Astrocyte (in vitro differentiated cells and primary cell): ENCODE measurements around the gene ZNF385B. TPM values are rescaled to one million over a fixed set of nuclear protein-coding genes. Genes with fewer than 3 reads are reported as not detected.

Source experiments
- DNase-seq: peaks from one replicate; pipeline ENCODE4 v3.0.0-alpha.2; 2010; ENCODE audit warnings: low read depth
- FAIRE-seq: peaks from 2 replicates; lab custom pipeline; 2011; peaks lifted over from hg19 to GRCh38; lab: Jason Lieb, UNC
- H2AFZ ChIP-seq: 2 replicates; pipeline ENCODE4 v1.6.0; 2012; ENCODE audit warnings: low read depth, low read length, inconsistent platforms
- H3K27ac ChIP-seq: 2 replicates; pipeline ENCODE4 v1.5.1; 2011; ENCODE audit warnings: low read depth, low read length, inconsistent platforms
- H3K27me3 ChIP-seq: 2 replicates; pipeline ENCODE4 v1.6.0; 2011; ENCODE audit warnings: low read length, inconsistent platforms; ENCODE audit not compliant: insufficient read depth
- H3K36me3 ChIP-seq: 2 replicates; pipeline ENCODE4 v1.5.1; 2011; ENCODE audit warnings: low read length, inconsistent platforms; ENCODE audit not compliant: insufficient read depth
- H3K4me1 ChIP-seq: 2 replicates; pipeline ENCODE4 v1.5.1; 2011; ENCODE audit warnings: low read length, inconsistent platforms; ENCODE audit not compliant: insufficient read depth
- H3K4me2 ChIP-seq: 2 replicates; pipeline ENCODE4 v1.6.0; 2012; ENCODE audit warnings: low read length, inconsistent platforms
- H3K4me3 ChIP-seq: 2 replicates; pipeline ENCODE4 v1.5.1; 2011; ENCODE audit warnings: low read depth, mild to moderate bottlenecking, low read length, inconsistent platforms; ENCODE audit not compliant: insufficient read depth
- H3K79me2 ChIP-seq: 2 replicates; pipeline ENCODE4 v1.6.0; 2012; ENCODE audit warnings: mild to moderate bottlenecking, low read length, inconsistent platforms; ENCODE audit not compliant: insufficient read depth
- H3K9ac ChIP-seq: 2 replicates; pipeline ENCODE4 v1.6.0; 2012; ENCODE audit warnings: mild to moderate bottlenecking, low read length, inconsistent platforms
- H3K9me3 ChIP-seq: 2 replicates; pipeline ENCODE4 v1.5.1; 2012; ENCODE audit warnings: low read depth, mild to moderate bottlenecking, low read length, inconsistent platforms; ENCODE audit not compliant: insufficient read depth
- H4K20me1 ChIP-seq: 2 replicates; pipeline ENCODE4 v1.6.0; 2012; ENCODE audit warnings: low read length, inconsistent platforms; ENCODE audit not compliant: insufficient read depth
- H3K27ac Mint-ChIP-seq: one replicate; pipeline ENCODE4 v1.8.0; 2021; ENCODE audit warnings: mild to moderate bottlenecking, mixed read lengths; ENCODE audit not compliant: unreplicated experiment
- H3K27me3 Mint-ChIP-seq: one replicate; pipeline ENCODE4 v1.8.0; 2021; ENCODE audit warnings: low read depth, mixed read lengths; ENCODE audit not compliant: unreplicated experiment
- H3K36me3 Mint-ChIP-seq: one replicate; pipeline ENCODE4 v1.8.0; 2021; ENCODE audit warnings: low read depth, mixed read lengths; ENCODE audit not compliant: unreplicated experiment
- H3K4me1 Mint-ChIP-seq: one replicate; pipeline ENCODE4 v1.8.0; 2021; ENCODE audit warnings: low read depth, mixed read lengths; ENCODE audit not compliant: unreplicated experiment
- H3K4me3 Mint-ChIP-seq: one replicate; pipeline ENCODE4 v1.8.0; 2021; ENCODE audit warnings: mild to moderate bottlenecking, moderate library complexity, mixed read lengths; ENCODE audit not compliant: unreplicated experiment
- H3K9me3 Mint-ChIP-seq: one replicate; pipeline ENCODE4 v1.8.0; 2021; ENCODE audit warnings: mild to moderate bottlenecking, mixed read lengths; ENCODE audit not compliant: unreplicated experiment
- CTCF ChIP-seq: IDR thresholded peaks from 2 replicates; pipeline ENCODE4 v1.5.1; 2011; ENCODE audit warnings: low read depth, mild to moderate bottlenecking, inconsistent platforms, low read length, moderate library complexity; ENCODE audit not compliant: insufficient read depth
- EZH2 ChIP-seq: IDR thresholded peaks from 2 replicates; pipeline ENCODE4 v1.6.1; 2012; ENCODE audit warnings: mild to moderate bottlenecking, low read length, inconsistent platforms; ENCODE audit not compliant: insufficient read depth
- total RNA-seq: library from RNA; stranded (reverse); gene quantifications from 2 replicates; pipeline ENCODE4 v1.2.1, GENCODE V29; 2021

The ZNF385B gene
- total RNA-seq, 1 donor from 2014 or later: 0.27 TPM

- H3K4me2 ChIP-seq: no peak overlapping the region
- no peaks in the 10 kb centered on the region for H3K9me3 ChIP-seq
- DNase-seq (peak; percentile 37), FAIRE-seq (peak; percentile 54)
- Mint-ChIP-seq H3K27ac (no peak overlapping the region), H3K4me1 (peaks cover 32% of the 10 kb centered on the region), H3K36me3 (no peaks in the 10 kb centered on the region), H3K9me3 (no peaks in the 10 kb centered on the region), H3K4me3 (no peak overlapping the region), H3K27me3 (no peaks in the 10 kb centered on the region)
- H4K20me1 ChIP-seq: no peaks in the 10 kb centered on the region
- no peaks in the 10 kb centered on the region for H3K27me3 ChIP-seq
- H3K4me3 ChIP-seq: no peak overlapping the region
- no peak overlapping the region for H3K9ac ChIP-seq
- no peak overlapping the region for H3K27ac ChIP-seq
- H2AFZ ChIP-seq: no peak overlapping the region
- H3K4me1 ChIP-seq: peaks cover 3% of the 10 kb centered on the region
- H3K36me3 ChIP-seq: no peaks in the 10 kb centered on the region
- H3K79me2 ChIP-seq: no peaks in the 10 kb centered on the region
- TF ChIP-seq CTCF (no peak), EZH2 (no peak)
Measured at GRCh38 chr2:179612108-179612507, 249.3 kb downstream of the ZNF385B start.

DNA sequence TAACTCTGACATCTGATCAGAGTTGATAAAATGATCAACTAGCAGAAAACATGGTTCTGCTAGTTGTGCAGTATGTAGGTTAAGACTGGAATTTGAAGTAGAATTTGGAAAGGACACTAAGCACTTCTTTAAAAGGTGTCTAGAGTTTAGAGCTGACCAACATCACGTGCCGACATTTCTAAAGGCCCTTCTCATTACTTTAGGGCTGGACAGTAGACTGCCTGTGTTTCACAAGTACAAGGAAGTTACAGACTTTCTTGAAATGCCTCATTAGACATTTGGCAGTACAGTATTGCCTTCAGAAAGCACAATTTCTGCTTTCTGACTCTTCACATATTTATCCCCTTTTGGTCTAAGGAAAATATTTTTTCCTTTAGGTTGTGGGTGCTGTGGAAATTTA, 255.3 kb downstream of the ZNF385B start:
- Histone ChIP-seq H3K9ac (no peak overlapping the region), H3K27me3 (no peaks in the 10 kb centered on the region), H3K4me2 (no peak overlapping the region), H2AFZ (no peak overlapping the region), H3K4me1 (no peaks in the 10 kb centered on the region), H3K79me2 (no peaks in the 10 kb centered on the region), H3K9me3 (no peaks in the 10 kb centered on the region), H3K27ac (no peak overlapping the region), H3K4me3 (no peak overlapping the region), H4K20me1 (no peaks in the 10 kb centered on the region), H3K36me3 (no peaks in the 10 kb centered on the region)
- FAIRE-seq (no peak), DNase-seq (no peak)
- TF ChIP-seq CTCF (no peak), EZH2 (no peak)
- Mint-ChIP-seq H3K4me1 (peaks cover 2% of the 10 kb centered on the region), H3K9me3 (no peaks in the 10 kb centered on the region), H3K27ac (no peak overlapping the region), H3K4me3 (no peak overlapping the region), H3K36me3 (no peaks in the 10 kb centered on the region), H3K27me3 (no peaks in the 10 kb centered on the region)

DNA sequence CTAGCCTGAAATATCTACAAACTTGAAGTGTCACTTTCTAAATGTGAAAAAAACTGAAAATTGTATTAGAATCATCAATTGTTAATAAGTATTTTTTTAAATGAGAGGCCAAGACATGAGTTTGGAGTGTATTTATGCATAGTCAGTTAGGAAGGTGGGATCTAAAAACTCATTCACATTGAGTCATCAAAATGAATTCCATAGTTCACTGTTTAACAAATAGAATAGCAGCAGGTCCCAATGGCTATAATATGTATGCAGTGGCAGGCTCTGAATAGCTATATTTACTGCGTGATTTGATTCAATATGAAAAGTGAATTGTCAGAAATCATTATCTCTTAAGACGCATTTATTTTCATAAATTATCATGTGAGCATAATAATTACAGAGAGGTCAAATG, 256.1 kb downstream of the ZNF385B start:
- TF ChIP-seq EZH2 (no peak), CTCF (no peak)
- Histone ChIP-seq H3K4me1 (no peaks in the 10 kb centered on the region), H3K9ac (no peak overlapping the region), H3K4me3 (no peak overlapping the region), H4K20me1 (no peaks in the 10 kb centered on the region), H3K27me3 (no peaks in the 10 kb centered on the region), H3K9me3 (no peaks in the 10 kb centered on the region), H2AFZ (no peak overlapping the region), H3K27ac (no peak overlapping the region), H3K79me2 (no peaks in the 10 kb centered on the region), H3K36me3 (no peaks in the 10 kb centered on the region), H3K4me2 (no peak overlapping the region)
- no peak overlapping the region for H3K4me3 Mint-ChIP-seq
- FAIRE-seq: no peak
- H3K9me3 Mint-ChIP-seq: no peaks in the 10 kb centered on the region
- no peaks in the 10 kb centered on the region for H3K36me3 Mint-ChIP-seq
- no peak overlapping the region for H3K27ac Mint-ChIP-seq
- H3K27me3 Mint-ChIP-seq: no peaks in the 10 kb centered on the region
- no peak for DNase-seq
- H3K4me1 Mint-ChIP-seq: peaks cover 2% of the 10 kb centered on the region
